ENCODE results near the gene LRRC37A2.
"Not testable (repeated sequence)": the region's sequence is repeated elsewhere in the genome, so short reads cannot be mapped to it uniquely, and the experiment has no call there.

LRRC37A2 gene

DNA sequence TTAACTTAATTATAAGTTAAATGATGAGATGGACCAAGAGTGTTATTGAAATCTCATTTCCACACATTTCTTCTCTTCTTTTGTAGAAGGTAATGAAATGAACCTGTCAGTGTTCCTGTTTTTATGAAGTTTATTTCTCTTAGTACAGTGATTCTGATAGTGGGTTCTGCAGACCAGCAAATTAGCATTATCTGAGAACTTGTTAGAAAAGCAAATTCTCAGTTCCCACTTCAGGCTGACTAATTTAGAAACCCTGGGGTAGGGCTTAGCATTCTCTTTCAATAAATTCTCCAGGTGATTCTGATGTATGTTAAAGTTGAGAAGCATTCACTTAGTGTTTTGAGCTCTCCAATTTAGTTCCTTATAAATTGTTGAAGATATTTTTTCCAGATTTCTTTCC lies 90.9 kb downstream of the LRRC37A2 start:
- H3K4me1 ChIP-seq (ENCODE audit: insufficient read depth, low read length); H3K9ac ChIP-seq (ENCODE audit: low read depth, low read length); H3K9me3 ChIP-seq (ENCODE audit: insufficient read depth, low read length, severe bottlenecking); H4K20me1 ChIP-seq (ENCODE audit: insufficient read depth, low read length); H3K27ac ChIP-seq (ENCODE audit: low read length); ATAC-seq (ENCODE audit: insufficient read depth, low read depth); H3K27me3 ChIP-seq (ENCODE audit: insufficient read depth, low read length, poor library complexity); H3K4me2 ChIP-seq (ENCODE audit: insufficient read depth, low read length); H2AFZ ChIP-seq (ENCODE audit: low read depth, low read length); H3K79me2 ChIP-seq (ENCODE audit: insufficient read depth, low read length); H3K4me3 ChIP-seq (ENCODE audit: low read depth in 1 of 2, low read length in 2 of 2); H3K36me3 ChIP-seq (ENCODE audit: insufficient read depth, low read length); DNase-seq: not testable (repeated sequence)

Data from DND-41 (cell line).